Activated gamma-delta T cell treated with Interleukin-2 at 50 U/mL for 16 hours (primary cell): ENCODE data around the gene PARD3B.

Experiments used
- DNase-seq: peaks from one replicate; pipeline ENCODE4 v3.0.0-alpha.2; 2020

PARD3B gene

DNA sequence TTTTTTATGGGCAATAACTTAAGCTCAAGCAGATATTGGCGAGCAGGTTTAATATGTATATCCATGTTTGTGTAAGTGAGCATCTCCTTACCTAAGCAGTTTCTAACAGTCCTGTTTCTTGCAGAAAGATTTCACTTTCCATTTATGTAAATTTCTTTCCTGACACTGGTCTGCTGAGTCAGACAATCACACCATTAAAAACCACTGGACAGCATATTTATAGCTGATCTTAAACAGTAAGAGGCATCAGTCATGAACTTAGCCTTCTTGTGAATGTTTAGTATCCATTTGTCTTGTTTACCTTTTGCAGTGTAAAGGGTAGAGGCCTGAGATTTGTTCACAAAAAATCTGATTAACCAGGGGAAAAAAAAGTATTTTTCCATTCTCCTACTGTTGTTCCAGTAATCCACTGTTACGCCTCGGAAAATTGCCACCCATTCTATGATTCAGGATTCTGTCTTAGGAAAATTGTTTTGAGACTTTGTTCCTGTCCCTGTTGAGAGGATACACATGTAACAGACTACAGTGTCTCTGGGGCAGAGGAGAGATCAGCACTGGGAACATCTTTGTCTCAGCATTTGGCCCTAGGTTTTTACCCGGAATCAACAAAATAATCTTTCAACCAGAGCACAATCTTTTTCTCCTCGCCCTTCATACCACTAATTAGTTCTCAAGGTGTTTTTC is 616.0 kb downstream of the PARD3B start:
- no peak for DNase-seq

DNA sequence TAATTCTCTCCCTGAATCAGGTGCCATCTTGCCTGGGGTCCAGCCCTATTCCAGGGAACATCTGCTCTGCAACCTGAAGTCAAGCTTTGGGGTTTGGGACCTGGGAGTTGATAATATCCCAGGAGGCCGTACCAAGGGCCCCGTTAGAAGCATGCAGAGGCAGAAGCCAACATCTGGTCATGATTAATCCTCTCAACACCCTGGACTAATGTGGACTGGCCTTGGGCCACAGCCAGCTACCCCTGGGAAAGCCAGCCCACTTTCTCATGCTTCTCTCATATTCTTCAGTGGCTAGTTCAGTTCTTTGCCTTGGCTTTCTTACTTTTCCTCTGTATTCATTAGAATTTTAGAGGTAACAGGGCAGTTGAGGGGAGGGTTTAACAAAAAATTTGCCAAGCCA is 621.5 kb downstream of the PARD3B start:
- no peak for DNase-seq

DNA sequence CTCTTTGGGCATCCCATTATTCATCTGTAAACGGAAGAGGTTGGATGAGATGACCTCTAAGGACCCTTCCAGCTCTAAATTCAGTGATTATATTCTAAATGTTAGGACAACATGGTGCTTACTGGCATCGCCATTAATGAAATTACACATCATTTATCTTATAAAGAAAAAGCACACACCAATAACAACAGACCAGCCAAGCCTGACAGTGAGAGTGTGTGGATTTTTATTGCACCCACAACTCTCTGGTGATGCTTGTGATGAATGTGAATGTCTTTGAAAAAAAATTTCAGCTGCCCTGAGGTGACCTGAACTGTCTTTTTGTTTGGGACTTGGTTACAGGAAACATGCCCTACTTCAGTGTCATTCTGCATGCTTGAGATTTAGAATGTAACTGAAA is 623.7 kb downstream of the PARD3B start:
- DNase-seq: no peak

DNA sequence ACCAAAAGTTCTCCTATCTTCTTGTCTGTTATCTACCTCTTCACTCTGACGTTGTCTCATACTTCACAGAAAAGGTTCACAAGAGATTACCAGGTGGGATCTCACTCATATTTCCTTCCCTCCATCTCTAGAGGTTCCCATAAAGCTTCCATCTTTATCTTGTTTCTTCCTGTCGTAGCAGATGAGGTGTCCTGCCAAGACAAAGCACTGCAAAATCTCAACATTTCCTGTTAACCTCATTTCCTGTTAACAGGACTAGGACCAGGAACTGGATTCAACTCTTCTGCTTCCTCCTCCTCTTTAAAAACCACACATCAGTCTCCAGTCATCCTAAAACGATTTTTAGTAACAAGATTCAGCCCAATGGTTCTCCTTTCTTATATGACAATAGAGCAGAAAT is 624.2 kb downstream of the PARD3B start:
- DNase-seq: no peak

DNA sequence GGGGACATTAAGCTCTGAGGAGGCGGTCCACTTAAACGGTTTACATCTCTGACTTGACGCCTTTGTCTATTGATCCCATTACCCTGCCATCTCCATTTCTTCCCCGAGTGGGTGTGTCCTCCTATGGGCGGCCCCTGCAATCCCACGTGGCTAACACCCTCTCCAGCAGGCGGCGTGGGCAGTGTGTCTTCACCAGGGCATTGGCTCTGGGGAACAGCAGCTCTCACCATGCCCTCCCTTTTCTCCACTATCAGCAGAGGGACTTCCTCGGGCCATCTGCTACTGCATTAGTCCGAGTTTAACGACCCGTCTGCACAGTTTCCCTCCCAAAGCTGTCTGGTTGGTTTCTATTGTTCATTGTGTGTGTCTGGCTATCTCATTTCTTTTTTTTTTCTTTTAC is 625.1 kb downstream of the PARD3B start:
- DNase-seq: no peak

DNA sequence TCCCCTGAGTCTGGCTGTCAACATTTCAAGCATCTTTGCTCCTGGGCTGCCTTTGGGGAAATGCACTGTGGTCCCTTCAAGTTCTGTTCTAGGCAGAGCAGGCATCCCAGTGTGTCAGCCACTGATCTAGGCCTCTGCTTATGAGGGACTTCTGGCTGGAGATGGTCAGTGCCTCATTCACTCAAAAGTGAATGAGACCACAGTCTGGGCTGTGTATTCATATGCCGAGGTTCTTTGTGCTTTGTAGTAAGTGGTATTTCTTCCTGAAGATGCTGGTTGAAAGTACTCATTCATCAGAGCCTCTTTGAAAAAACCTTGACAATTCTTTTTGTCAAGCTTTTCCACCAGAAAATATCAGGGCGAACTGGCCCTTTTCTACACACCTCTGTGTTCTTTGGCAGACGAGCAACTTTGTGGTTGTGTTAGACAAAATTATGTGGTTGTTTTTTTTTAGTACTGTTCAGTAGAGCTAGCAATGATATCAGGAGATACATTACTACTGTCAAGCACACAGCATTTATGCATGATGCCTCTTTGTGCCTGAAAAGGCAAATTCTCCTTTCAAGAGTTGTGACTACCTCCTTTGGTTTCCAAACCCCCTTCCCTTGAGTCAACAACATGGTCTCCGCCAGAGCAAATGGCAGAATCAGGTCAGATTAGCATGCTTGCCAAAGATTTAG is 626.1 kb downstream of the PARD3B start:
- no peak for DNase-seq

DNA sequence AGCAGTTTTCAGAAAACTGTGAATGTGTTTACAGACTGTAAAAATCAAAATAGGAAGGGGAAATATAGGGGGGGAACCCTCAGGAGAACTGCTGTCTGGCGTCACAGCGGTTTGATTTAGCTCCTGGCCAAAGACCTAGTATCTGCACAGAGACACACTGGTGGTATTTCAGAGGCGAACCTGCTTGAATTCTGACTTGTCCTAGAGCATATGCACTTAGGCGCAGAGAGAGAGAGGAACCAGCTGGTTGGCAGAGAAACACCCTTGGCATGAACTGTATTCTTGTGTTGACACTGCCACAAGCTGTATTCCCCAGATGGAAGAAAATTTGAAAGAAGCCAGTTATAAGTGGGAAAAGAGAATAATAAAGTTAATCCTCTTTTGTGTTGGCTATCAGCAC is 630.6 kb downstream of the PARD3B start:
- DNase-seq: no peak

DNA sequence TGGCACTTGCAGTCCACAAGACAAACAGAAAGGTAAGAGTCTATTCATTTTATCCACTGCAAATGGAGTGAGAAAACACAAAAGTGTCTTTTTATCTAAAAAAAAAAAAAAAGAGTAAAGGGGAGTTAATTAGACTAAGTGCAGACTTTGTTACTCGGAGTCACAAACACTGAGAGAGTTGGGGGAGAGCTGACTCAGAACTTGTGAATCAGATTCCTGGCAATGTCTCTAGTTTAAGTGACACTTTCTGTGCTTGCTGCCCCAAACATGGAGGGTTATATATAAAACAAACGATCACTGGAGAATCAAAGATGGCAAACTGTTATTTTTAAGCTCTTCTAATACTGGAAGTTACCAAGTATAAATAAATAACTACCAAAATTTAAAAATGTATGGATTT is 631.3 kb downstream of the PARD3B start:
- DNase-seq: no peak

DNA sequence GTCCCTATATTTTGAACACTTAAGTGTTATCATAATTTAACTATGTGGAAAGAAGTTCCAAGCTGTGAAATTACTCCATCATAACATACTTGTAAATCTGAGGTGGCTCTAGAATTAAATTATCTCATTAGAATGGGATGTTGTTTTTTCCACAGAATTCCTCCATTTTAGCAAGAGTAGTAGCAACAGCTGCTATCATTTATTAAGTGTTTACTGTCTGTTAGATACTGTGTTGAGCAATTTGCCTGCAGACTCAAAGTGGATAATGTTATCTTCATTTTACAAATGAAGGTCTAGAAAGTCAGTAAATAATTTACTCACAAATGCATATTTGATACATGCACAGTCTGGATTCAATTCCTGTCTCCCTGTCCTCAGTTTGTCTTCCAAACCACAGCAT is 632.3 kb downstream of the PARD3B start:
- DNase-seq: no peak

DNA sequence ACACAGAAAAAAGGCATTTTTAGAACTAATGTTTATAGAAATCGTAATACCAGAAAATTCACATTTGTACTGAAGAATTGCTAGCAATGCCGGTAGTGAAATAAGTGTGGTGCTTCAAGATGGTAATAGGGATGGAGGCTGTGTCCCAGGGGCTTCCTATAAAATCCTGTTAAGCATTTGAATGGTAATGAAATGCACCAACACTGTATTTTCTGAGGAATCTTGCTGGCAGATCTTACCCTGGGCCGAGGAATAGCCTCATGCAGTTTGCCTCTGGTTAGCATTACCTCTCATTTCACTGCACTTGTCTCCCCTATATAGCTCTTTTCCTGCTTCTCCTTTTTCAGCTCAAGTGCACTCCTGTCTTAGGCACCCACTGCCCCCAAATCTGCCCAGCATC is 635.5 kb downstream of the PARD3B start:
- no peak for DNase-seq

DNA sequence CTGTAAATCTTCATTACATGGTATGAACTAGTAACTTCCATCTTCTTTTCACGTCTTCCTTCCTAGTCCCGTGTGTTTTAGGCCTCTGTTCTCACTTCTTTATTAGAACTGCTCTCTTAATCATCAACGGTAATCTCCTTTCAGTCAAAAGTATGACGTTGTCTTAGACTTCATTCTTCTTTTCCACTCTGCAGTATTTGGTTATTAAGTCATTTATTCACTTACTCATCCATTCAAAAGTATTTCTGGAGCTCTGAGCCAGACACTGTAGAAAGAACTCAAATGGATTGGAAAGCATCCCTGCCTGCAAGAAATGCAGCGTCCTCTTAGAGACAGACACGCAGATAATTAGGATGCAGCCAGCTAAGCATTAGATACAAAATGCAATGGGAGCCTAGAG is 642.5 kb downstream of the PARD3B start:
- DNase-seq: no peak

DNA sequence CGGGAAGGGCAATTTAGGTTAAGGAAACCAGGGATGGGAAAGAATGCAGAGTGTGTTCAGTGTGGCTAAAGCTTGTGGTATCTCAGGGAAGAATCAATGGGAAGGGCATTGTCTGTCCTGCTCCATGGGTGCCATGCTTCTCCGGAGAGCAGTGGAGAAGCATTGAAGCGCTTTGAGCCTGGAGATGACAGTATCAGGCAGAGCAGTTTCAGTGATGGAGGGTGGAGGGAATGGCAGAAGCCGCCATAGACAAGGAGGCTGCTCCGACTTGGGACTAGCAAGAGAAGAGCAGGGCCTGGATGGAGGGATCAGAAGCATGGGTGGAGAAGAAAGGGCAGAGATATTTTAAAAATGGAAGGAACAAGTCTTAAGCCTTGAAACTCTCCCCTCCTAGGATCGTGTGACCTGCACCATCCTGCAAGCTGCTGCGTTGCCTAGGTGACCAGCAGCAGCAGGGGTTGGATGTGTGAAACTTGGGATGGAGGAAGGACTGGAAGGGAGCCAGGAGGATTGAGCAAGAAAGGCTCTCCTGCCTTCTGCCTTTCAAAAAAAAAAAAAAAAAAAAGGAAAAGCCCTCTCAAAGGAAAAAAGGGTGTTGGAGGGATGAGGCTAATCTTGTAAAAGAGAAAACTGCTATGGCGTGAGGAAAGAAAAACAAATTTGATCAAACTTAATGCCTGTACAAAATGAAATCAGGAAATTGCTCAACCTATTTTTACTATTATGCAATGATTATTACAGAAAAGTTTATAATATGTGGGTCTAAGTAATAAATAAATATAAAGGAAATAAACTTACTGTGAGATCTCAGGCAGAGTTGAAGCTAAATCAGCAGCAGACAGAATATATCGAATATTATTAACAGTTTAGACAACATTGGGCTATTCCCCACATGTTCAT is 643.2 kb downstream of the PARD3B start:
- DNase-seq: no peak

DNA sequence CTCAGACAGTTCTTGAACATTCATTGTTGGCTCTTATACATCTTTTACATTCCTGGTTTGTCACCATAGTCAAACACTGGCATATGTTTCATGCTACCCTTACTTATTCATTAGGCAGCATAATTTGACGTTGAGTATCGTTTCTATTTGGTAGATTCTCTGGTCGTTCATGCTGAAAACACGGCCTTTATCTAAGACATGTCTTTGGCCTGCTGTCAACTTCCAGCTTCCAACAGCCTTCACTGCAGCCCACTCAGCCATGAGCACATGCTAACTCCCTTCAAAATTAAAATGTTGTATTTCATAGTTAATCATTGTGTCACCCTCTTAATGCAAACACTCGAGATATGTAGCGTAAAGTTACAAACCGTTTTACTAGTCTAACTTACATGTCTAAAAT is 644.0 kb downstream of the PARD3B start:
- no peak for DNase-seq

DNA sequence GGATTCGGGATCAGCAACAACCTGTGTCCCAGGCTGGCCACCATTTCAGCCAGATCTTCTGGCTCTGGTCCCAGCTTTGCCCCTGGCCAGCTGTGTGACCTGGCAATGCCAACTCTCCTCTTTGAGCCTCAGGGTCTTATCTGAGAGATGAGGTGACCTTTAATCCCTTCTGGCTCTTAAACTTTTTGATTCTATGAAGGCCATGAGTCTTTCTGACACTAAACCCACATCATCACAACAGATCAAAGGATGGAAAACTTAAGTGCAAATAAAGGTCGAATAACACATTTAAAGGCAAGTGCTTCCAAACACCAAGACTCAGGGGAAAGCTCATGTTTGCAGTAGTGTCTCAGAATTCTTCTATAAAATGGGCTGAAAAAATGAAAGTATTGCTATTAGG is 645.3 kb downstream of the PARD3B start:
- DNase-seq: no peak

DNA sequence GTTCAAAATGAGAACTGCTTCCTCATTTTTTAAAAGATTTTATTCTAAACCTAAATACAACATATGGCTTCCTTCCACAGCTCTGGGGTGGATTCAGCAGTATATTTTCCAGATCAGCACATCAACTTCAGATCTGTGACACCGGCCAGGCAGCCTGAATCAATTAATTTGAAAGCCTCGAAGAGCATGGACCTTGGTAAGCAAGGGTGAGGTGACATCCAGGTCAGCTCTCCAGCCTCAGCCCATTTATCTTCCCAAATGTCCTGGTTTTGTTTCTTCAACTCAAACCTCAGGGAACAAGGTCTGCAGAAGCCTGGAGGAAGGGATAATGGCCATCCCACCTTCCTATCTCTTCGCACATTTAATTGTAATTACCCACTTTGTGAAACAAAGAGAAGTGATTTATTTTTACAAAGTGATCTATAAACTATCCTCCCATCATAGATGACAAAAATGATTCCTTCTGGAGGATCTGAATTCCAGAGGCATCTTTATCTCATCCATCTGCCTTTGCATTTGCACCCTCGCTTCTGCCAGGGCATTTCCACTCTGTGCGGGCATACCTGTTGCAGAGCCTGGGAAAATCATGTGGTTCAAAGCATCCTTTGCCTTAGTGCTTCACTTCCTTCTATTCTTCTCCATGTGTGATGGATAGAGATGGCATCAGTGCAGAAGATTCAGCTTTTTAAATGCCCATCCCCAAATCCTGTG is 648.0 kb downstream of the PARD3B start:
- DNase-seq: no peak

DNA sequence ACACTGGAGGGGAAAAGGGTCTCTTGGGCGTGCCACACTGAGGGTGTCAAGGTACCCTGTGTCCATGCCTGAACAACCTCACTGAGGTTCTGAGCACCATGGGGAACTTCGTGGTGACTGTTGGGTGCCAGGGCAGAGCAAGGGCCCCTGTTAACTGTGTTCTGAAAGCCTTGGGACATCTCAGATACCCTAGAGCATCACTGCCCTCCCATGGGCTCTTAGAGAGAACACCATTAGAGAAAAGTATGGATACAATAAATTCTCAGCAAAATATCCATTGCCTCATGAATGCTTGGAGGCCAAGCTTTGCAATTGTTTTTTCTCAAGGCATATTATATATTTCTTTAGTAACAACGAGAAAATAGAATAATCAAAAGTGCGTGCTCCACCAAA is 648.6 kb downstream of the PARD3B start:
- no peak for DNase-seq

DNA sequence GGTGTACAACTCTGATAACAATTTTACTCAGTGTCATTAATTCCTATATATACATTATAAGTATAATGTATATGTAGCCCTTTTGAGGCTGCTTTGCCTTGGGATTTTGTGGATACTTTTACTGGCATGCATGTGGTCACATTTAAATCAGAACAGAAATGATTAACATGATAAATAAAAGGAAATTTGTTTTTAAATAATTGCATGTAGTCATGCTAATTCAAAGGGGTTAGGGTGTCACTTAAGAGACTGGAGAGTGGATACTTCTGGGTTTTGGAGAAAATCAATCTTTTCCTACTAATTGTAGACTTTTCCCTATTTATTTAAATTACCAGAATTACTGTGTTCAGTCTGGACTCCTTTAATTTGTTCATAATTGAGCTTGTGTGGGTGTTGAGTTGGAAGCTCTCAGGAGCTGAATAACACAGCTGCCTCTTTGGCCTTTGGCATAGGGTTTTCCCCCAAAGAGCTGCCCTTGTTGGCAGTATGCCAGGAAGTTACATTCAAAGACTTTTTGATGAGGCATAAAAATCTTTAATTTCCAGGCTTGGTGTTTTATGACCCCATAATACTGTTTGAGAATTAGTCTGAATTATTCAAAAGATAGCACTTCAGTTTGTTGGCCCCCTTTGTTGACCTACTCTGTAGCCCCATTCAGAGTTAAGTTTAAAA is 652.3 kb downstream of the PARD3B start:
- DNase-seq: no peak

DNA sequence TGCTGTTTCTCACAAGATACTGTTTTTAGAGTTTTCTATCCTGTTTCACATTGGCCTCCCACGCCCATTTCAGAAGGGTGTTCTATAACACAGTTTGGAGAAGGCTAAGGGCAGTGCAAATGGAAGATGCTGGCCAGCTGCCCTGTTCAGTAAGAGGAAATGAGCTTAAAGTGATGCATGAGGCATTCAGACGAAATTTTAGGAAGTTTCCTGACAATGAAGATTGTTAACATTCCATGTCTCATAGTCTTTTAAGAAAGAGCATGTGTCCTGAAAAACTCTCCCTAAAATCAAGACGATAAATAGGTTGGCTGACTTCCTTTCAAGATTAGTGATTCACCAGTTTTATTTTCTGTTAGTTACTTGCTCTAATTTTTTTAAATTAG is 652.9 kb downstream of the PARD3B start:
- DNase-seq: no peak

DNA sequence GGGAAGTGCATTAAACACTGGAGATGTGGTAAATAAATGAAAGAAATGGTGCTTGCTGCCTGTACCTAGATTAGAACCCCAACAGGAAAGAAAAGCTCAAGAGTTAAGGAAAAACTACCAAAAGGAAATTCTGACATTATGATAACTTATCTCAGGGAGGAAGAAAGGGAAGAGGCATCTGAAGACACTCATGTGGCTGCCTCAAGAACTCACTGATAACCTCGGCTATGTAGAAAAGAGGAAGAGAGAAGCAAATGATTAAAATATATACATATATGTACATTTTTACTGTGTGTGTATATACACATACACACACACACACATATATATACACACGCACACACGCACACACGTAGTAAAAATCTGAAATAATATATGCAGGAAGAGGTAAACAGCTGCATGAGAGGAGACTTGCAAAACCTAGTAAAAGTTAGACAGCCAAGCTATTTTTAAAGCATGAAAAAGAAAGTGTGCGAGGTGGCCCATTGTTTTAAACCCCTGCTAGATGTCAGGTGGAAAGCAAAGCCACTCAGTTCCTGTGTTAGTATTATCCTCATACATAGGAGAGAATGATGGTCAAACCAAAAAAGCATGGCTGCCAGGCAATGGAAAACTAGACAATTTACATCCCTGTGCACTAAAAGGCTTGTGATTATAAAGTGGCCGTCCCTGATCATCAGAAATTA is 654.0 kb downstream of the PARD3B start:
- no peak for DNase-seq

DNA sequence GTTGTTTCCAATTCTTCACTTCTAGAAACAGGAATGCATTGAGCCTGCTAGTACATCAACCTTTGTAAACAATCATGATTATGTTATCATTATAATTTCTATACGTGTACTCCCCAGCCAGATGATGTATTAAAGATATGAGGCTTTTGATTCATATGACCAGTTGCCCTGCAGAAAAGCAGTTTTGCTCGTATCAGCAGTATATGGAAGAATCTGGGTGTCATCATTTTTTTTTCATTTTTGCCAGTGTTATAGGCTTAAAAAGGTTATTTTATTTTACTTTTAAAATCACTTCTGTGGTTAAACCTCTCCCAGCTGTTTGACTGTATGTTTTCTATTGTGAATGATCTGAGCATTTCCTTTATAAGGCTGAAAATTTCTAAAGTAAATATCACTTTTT is 665.2 kb downstream of the PARD3B start:
- DNase-seq: no peak

DNA sequence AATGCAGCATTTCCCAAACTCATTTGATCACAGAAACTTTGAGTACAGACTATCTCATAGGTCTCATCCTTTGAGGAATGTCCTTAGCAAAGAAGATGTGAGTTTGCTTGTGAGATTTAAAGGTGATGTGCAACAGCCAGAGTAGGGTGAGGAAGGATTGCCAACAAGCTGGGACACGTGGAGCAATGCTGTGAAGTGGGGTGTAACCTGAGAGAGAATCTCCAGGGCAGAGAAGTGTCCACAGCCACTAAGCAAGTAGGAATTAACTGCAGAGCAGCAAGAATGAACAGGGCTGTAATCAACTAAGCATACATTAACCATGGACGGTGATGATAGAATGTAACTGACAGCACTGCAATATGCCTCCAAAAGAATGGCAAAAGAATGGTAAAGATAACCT is 667.1 kb downstream of the PARD3B start:
- DNase-seq: no peak

DNA sequence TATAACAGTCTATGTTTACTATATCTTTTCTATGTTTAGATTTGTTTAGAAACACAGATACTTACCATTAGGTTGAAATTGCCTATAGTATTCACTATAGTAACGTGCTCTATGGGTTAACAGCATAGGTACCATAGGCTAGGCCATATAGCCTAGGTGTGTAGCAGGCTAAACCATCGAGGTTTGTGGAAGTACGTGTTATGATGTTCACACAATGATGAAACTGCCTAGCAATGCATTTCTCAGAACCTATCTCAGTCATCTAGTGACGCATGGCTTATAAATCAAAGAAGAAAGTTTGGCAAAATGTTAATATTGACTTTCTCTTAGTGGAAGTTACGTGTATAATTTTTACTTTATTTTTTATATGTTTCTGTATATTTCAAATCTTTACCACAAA is 670.8 kb downstream of the PARD3B start:
- no peak for DNase-seq
